GM19467 (cell line): Measurements from ENCODE around the gene GALNS.

ENCODE experiments used
- ATAC-seq: cut with Tn5 transposase; IDR thresholded peaks from one replicate; pipeline ENCODE4 v1.9.1; 2021; ENCODE audit warnings: mild to moderate bottlenecking, moderate library complexity; ENCODE audit not compliant: unreplicated experiment

GALNS gene

DNA sequence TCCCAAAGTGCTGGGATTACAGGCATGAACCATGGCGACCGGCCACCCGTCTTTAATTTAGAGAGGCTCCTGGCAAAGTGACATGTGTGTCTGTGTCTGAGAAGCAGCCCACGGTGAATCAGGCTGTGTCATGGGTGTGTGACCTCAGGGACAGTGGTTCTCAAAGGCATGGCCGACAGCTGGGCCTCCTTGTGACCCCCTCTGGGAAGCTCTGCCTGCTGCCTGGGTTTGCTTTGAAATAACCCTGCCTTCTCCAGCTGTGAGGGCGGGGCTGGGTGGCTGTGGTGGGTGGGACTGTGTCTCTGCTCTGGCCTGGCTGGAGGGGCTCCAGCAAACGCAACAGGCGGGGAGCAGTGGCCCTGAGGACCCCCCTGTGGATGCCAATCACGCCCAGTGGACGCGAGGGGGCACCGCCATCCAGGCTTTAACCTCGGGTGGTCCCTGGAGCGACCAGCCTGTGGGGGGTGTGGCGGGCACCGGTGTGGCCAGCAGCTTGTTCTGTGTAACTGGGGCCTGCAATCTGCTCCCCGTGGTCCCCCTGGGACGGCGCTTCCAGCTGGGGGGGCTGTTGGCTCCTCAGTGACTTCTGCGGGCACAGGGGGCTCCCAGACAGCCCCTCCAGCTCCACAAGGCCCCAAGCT, 36.2 kb downstream of the GALNS start:
- ATAC-seq: no peak

DNA sequence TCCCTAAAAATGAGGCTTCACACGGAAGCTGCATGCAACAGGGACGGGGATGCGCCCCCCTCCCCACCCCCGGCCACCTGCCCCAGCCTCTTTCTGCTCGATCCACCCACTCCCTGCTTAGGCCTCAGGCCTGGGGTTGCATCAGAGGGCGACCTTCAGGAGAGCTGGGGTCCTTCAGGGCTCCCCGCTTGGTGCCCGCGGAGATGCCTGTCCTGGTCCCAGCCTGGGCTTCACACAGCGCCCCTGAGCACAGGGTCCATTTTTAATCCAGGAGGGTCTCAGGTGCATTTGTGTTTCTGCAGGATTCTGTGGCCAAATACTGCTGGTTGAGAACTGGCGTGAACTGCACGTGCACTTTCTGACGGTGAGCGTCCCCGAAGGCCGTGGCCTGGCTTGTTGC, 37.6 kb downstream of the GALNS start:
- no peak for ATAC-seq

DNA sequence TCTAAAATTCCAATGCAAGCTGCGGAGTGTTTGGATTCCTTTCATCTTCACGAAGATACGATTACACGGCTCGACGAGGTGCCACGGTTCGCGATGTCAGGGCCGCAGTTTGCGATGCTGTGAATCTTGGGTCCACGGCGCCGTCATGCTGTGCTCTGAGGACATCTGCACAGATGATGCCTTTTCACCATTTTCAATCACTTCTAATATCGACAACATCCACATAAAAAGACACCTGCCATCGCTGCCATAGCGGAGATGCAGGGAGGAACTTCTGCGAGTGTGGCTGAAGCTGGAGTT, 38.2 kb downstream of the GALNS start:
- no peak for ATAC-seq

DNA sequence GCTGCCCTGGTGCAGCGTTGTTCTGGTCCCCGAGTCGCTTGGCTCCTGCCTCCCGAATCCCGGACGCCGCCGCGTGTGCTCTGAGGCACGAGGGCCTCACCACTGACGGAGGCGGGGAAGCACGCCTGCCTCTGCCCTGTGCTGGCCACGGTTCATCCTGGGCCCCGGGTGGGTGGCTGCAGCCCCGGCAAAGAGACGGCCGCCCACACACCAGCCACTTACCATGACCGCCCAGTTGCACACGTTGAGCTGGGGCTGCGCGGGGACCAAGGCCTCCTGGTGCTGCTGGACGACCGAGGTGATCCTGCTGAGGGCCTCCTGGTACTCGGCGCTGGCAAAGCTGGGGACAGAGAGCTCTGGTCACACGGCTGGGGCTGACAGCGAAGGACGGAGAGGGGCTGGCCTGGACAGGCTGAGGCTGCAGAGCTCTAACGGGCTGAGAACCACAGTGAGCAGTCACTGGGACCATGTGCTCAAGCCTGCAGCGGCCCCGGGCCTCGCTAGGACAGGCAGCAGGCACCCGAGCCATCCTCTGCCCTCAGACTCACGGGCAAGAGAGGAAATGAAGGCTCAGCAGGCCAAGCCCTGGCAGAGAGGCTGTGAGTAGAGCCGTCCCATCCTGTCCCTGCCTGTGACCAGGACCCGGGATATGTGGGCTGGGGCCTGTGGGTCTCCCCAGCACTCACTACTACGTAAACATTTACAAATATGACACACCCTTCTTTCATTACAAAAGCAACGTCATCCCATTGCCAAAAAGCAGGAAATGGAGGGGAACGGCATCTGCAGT, 38.8 kb downstream of the GALNS start:
- ATAC-seq: no peak

DNA sequence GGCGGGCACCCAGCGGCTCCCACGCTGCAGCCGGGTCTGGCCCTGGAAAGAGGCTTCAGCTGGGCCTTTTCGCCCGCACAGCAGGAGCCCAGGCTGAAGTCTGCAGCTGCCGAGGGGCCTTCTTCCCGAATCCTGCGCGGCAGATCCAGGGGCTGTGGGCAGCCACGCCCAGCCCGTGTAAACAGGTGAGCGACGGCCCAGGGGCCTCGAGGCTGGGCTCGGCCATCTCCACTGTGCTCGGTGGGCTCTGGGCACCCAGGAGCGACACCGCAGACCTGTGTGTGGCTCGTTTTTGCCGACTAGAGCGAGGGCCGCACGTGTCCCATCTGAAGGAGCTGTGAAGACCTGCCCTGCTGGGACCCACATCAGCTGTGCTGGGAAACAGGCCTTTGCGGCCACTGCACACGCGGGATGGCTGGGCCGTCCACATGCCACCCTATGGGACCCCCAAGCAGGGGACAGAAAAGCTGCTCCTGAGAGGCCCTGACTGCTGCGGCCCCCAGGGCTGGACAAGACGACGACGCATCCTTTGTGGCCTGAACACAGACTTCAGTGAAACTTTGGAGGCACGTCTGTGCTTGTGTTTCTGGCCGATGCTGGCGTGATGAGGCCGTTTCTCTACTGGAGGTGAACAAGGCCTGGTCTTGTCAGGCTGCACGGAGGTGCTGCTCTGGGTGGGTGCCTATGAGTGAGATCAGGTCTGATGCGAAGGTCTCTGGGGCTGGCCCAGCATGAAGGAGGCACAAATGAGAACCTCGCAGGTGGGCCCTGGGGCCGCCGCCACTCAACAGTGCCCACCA, 39.8 kb downstream of the GALNS start:
- ATAC-seq: no peak

DNA sequence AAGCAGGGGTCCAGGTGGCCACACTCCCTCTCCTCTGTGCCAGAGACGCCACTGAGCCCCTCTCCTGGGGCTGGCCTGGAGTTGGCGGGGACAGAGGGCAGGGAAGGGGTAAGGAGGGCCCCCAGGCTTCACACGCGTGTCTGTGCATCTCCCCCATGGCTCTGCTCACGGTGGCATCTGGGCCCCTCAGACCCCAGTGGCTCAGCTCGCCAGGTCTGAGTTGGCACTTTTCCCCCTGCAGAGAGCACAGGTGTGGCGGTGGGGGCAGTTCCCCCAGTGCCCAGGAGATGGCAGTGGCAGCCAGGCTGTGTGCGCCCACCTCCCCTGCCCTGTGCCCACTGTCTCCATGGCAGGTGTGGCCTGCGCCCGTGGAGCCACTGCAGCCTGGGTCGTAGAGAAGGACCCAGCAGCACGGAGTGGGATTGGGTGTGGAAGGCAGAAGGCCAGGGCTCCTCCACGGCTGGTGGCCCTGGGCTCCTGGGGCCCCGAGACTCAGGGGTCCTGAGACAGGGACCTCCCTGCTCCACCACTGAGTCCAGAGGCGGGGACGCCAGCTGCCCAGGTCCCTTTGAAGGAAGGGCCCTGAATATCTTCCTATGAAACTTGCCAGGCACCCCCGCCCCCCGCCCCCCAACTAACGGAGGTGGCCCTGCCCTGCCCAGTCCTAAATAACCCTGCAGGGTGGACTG, 40.7 kb downstream of the GALNS start:
- ATAC-seq: no peak

DNA sequence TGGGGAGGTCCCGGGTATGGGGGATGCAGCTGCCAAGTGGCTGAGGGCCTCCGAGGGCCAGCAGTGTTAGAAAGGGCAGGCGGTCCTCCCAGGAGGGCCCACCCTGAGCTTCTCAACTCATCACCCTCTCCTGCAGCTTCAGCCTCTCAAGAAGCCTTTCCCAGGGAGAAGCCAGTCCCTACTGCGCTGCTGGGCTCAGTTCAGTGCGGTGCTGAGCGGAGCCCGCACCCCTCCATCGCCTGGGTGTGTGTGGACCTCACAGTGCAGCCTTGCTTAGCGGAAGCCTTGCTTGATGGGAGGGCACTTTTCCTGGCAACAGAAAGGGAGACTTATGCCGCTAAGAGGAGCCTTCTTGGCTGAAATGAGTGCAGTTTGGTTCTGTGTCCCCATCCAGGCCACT, 41.5 kb downstream of the GALNS start:
- no peak for ATAC-seq

DNA sequence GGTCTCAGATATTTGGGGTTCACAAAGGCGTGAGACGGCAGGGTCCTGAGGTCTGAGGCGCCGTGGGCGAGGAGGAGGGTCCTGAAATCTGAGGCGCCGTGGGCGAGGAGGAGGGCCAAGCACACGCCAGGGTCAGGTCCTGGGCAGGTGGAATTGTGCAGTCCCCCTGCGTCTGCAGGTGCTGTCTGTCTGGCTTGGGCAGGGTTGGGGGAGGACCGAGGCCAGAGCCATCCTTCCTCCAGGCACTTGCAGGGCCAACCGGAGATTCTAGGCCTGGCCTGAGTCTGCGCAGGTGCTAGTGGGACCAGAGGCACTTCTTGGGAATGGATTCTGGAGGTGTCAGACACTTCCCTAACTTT, 42.6 kb downstream of the GALNS start:
- ATAC-seq: no peak

DNA sequence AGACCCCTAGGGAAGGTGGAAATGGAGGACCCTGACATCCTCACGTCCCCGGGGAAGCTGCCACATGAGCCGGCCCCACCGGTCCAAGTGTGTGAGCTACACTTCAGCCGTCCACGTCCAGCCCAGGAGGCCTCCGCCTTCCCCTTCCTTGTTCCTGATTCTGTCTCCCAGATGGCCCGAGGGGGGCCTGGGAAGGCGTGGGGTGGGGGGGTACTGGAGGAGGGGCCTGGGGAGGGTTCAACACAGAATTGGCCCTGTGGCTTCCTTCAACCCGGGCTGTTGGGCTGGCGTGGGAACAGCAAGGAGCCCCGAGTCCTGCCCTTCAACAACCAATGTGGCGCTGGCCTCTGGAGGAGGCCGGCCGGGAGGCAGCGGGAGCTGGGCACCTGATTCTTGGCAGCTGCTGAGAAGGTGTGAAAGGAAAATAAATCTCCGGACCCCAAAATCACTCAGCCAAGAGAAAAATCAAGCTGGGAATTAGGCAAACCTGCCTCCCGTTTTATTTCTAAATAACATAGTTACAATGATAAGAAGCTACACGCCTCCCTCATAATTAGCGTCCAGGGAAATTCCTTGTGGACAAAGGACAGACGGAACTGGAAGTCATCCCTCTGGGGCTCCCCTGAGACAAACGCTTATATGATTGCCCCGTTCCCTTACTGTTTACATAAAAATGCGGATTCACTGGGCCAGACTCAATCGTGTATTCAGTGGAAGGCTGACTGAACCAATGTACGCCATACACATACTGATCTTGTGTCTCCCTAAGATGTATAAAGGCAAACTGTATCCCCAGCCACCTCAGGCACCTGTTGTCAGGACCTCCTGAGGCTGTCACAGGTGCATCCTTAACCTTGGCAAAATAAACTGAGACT, 43.2 kb downstream of the GALNS start:
- ATAC-seq: no peak

DNA sequence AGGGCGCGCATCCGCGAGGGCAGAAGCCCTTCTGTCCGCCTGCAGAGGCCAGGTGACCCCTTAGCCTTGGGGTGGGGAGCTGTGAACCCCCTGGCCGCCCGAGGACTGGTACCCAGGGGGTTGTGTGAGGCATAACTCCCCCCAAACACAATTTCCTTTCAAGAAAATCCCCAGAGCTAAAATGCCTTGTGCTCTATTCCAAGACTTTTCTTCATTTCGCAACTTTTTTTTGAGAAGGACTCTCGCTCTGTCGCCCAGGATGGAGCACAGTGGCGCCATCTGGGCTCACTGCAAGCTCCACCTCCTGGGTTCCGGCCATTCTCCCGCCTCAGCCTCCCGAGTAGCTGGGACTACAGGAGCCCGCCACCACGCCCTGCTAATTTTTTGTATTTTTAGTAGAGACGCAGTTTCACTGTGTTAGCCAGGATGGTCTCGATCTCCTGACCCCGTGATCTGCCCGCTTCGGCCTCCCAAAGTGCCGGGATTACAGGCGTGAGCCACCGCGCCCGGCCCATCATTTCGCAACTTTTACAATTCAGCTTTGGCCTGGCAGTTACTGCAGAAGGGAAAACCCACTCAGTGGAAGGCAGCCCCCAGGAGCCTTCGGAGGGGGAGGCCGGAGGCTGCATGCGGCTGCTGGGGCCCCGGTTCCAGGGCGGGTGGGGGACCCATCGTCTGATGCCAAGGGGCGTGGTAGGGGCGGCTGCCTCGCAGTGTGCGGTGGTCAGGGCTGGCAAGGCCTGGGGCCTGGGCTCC, 44.1 kb downstream of the GALNS start:
- ATAC-seq: no peak

DNA sequence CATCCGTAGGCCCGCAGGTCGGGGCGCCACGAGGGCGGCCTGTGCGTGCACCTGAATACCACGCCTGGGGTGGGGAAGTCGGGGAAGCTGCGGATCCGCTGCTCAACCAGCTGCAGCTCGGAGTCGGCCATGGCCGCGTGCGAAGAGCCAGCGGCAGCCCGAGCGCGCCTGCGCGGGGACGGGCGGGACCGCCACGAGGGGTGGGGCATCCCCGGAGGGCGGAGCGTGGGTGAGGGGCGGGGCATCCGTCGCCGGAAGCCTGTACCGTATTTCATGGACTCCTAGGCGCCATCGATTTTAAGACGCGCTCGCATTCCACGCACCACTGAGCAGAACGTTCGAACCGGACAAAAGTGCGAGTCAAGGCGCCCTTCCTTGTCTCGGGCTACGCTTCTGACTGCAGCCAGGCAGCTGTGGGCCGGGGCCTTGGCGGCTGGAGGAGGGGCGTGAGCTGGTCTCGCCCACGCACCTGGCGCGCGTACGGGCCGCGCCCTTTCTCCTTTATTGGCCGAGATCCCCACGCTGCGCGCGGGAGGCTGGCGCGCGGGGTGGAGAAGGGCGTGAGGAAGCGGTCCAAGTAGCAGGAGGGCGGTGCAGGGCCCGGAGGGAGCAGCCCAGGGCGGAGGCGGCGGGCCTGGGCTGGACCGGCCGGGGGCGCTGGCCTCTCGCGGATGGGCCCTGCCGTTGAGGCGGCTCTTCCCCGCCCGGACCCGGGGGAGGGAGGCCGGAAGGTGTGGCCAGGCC, 44.8 kb downstream of the GALNS start, which contains the start of gene APRT:
Gene APRT, minus strand, starts transcription at position 160 of the 744 bp plus-strand sequence. Its CDS starts 29 bp downstream, at position 131.
- ATAC-seq: peak; percentile 74

DNA sequence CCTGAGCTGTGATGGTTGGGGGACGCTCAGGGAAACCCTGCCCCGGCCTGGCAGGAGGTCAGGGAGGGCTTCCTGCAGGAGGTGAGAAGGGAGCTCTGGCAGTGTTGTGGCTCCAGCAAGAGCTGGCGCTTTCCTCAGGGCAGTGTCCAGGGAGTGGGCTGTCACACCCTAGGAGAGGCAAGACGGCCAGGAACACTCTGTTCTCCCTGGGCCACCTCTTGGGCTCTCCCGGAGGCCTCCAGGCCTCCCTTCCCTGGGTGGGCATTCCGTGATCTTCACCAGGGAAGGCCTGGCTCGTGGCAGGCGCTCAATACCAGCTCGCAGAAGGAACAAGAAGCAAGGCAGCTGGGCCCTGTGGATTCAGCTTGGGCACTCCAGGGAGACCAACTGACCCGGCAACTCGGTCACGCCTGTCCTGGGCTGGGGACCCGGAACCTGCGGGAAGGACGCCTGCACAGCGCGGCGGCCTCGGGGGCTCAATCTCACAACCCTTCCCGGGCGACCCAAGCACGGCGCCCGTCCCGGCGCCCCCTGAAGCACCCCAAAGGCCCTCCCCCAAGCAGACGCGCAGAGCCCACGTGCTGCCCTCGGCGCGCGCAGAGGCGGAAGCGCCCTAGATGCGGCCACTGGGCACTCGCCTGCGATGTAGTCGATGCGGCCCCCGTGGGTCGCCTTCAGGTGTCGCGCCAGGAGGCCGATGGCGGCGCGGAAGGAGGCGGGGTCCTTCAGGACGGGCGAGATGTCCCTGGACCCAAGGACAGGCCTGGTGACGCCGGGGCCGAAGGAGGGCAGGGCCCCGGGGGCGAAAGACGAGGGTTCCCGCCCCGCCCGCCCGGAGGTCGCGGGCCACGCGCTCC, 45.6 kb downstream of the GALNS start:
- peak; percentile 33 for ATAC-seq

DNA sequence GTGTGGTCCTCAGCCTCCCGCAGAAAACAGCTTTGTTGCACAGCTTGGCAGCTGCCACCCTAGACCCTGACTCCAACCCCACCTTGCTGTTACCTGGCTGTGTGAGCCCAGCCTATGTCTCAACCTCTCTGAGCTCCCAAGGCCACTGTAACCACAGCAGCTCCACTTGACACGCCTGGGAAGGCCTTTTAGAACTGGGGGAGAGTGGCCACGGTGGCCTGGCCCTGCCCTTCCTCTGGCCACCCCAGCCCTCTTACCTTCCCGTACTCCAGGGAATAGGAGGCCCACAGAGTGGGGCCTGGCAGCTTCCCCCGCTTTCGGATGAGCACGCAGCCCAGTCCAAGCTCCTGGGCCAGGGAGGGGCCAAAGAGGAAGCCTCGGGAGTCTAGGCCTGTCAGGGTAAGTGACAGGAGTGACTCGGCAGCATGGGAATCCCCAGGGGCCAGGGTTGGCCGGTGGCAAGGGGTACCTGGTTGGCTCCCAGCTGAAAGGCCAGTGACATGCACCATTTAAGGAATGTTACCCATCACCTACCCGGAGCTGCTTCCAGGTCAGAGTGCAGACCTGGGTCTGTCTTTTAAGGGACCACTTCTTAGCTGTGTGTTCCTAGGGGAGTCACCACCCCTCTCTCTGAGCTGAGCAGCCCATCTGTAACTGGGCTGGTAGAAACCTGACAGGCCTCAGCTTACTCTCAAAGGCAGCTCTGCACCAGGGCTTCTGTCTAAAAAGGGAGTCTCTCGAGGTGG, 46.4 kb downstream of the GALNS start:
- no peak for ATAC-seq

DNA sequence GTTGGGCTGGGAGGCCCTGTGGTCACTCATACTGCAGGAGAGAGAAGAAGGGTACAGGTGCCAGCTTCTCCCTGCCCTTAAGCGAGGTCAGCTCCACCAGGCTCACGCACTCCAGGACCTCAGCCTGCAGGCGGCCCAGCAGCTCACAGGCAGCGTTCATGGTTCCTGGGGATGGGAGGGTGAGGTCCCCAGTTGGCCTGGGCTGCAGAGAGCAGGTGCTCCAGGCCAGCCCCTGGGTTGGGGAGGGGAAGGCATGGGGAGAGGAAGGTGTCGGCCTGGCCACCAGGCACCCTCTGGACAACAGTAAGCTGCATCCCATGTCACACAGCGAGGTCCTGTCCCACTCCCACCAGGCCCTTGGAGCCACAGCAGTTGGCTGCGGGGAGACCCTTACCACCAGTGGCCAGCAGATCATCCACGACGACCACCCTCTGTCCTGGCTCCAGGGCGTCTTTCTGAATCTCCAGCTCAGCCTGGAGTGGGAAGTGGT, 47.0 kb downstream of the GALNS start:
- no peak for ATAC-seq

DNA sequence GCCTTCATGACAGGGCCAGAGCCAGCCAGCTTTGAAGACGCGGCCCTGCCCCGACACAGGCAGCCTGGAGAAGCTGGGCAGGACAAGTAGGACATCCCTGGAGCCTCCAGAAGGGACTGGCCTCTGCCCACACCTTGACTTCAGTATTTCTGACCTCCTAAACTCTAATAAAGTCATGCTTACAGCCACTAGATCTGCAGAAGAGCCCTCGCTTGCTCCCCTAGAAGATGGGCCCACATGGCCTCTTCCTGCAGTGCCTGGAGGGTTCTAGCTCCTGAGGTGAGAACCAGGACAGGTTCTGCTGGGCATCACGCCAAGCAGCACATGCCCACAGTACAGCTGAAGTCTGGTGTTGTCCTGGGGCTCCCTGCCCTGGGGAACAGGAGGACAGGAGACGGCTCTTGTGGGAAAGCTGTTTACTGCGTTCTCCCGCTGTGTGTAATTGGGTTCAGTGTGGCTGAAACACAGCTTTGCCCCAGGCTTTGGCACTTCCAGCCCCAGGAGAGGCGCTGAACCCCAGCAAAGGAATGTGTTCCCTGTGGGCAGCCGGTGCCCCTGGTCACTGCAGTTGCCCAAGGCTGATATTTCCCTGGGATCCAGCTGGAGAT, 47.6 kb downstream of the GALNS start:
- ATAC-seq: no peak

DNA sequence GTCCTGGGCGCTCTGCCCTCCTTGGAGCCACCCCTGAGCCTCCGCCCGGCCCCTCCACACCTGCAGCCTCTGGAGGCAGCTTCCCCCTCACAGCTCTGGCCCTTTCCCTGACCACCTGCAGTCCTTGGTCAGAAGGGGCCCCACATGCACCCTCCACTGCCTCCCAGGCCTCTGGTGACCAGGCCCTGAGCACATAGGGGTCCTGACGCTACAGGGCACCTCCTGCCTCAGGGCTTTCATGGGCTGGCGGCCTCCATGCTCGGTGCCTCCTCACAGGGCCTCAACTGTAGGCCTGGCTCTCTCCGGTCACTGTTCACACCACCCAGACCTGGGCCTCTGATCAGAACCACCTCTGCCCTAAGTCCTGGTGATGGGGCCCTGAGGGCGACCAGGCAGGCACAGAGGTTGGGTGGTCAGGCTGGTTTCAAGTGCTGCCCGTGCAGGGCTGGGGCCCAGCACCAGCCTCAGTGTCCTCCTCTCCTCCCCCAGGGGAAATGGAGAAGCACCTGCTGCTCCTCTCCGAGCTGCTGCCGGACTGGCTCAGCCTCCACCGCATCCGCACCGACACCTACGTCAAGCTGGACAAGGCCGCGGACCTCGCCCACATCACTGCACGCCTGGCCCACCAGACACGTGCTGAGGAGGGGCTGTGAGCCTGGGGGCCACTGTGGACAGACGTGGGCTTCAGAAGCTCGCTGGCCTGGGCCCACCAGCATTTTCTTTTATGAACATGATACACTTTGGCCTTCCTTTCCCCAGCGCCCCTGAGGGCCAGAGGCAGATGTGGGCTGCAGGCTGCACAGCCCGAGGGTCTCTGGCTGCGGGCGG, 48.9 kb downstream of the GALNS start:
- no peak for ATAC-seq
